Stimulated activated naive B cell treated with anti-CD40 and anti-IgM and Interleukin-4, amounts not matched to agents 10 μg/mL and 1 μg/mL and 100 μg/mL, for 72 hours (primary cell): ENCODE results near the gene FAM210A.
A peak's percentile ranks its signal among the peaks of the same experiment; 100 is the strongest.
"Not testable (repeated sequence)": the region's sequence is repeated elsewhere in the genome, so short reads cannot be mapped to it uniquely, and the experiment has no call there.

ENCODE experiments used
- ATAC-seq, 2 donors: fragments of 150-1000 bp; cut with Tn5 transposase; replicated peaks; 2 replicates each; pipeline ENCODE4 v1.10.0; 2021; ENCODE audit warnings: moderate library complexity in 1 of 2
- DNase-seq: peaks from one replicate; pipeline ENCODE4 v3.0.0; 2021
- H3K27ac Mint-ChIP-seq: one replicate; pipeline ENCODE4 v1.8.0; 2022; ENCODE audit warnings: mild to moderate bottlenecking, mixed read lengths
- H3K27me3 Mint-ChIP-seq, 2 donors: one replicate each; pipeline ENCODE4 v1.8.0; 2022; ENCODE audit warnings: mixed read lengths in 2 of 2
- H3K36me3 Mint-ChIP-seq, 2 donors: one replicate each; pipeline ENCODE4 v1.8.0; 2022; ENCODE audit warnings: mixed read lengths in 2 of 2, mild to moderate bottlenecking in 1 of 2
- H3K4me1 Mint-ChIP-seq, 2 donors: one replicate each; pipeline ENCODE4 v1.8.0; 2022; ENCODE audit warnings: mixed read lengths in 2 of 2, mild to moderate bottlenecking in 1 of 2
- H3K4me3 Mint-ChIP-seq, 2 donors: one replicate each; pipeline ENCODE4 v1.8.0; 2022; ENCODE audit warnings: mild to moderate bottlenecking in 2 of 2, mixed read lengths in 2 of 2, moderate library complexity in 1 of 2
- H3K9me3 Mint-ChIP-seq, 2 donors: one replicate each; pipeline ENCODE4 v1.8.0; 2022; ENCODE audit warnings: mixed read lengths in 2 of 2, mild to moderate bottlenecking in 1 of 2

Gene FAM210A

GRCh38 chr18:13681701-13682100 is 44.7 kb downstream of the FAM210A start:
- Mint-ChIP-seq H3K4me3 (no peak overlapping the region), H3K9me3 (no peaks in the 10 kb centered on the region), H3K4me1 (peaks cover 19 to 25% of the 10 kb centered on the region in 2 donors), H3K27me3 (no peaks in the 10 kb centered on the region), H3K36me3 (peaks cover 7 to 12% of the 10 kb centered on the region in 2 donors), H3K27ac (no peak overlapping the region)
- no peak for ATAC-seq
- DNase-seq, result no peak

DNA sequence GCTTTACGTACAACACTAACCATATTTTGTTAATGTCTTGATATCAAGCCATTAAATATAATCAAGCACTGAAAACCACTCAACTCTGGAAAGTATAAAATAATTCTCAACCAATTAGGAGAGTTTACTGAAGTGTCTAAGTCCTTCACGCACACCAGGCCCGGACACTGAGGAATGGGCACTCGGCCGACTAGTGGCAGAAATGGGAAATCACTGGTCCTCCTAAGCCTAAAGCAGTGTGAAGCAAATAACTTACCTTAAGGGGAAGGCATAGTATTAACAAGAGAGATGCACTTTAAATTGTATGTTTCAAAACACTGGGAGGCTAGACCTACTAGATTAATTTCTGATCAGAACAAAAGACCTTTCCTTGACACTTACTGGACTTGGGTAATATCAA is 45.7 kb downstream of the FAM210A start:
- peaks cover 8 to 17% of the 10 kb centered on the region in 2 donors for H3K36me3 Mint-ChIP-seq
- ATAC-seq, result peak in 1 of 2 donors; percentile 33
- no peak overlapping the region for H3K27ac Mint-ChIP-seq

GRCh38 chr18:13677350-13677749 is 49.0 kb downstream of the FAM210A start:
- not testable (repeated sequence) for H3K27ac Mint-ChIP-seq, ATAC-seq, H3K27me3 Mint-ChIP-seq, H3K4me3 Mint-ChIP-seq, H3K9me3 Mint-ChIP-seq, DNase-seq
- H3K36me3 Mint-ChIP-seq, result peaks cover 9 to 11% of the 10 kb centered on the region in 2 donors
- H3K4me1 Mint-ChIP-seq, result peaks cover 9 to 17% of the 10 kb centered on the region in 2 donors

More for the DNA sequence above, 45.7 kb downstream of the FAM210A start:
- Mint-ChIP-seq H3K4me3 (no peak overlapping the region), H3K4me1 (peaks cover 16 to 21% of the 10 kb centered on the region in 2 donors), H3K27me3 (no peaks in the 10 kb centered on the region), H3K9me3 (no peaks in the 10 kb centered on the region)
- DNase-seq, result no peak

- no peak overlapping the region for H3K27ac Mint-ChIP-seq
- H3K4me3 Mint-ChIP-seq, result no peak overlapping the region
- no peaks in the 10 kb centered on the region for H3K9me3 Mint-ChIP-seq
- peaks cover 8 to 9% of the 10 kb centered on the region in 2 donors for H3K36me3 Mint-ChIP-seq
- peaks cover 9 to 17% of the 10 kb centered on the region in 2 donors for H3K4me1 Mint-ChIP-seq
- DNase-seq (no peak), ATAC-seq (peak in 1 of 2 donors; percentile 27)
- H3K27me3 Mint-ChIP-seq, result no peaks in the 10 kb centered on the region
Observed at GRCh38 chr18:13676471-13676870, 49.9 kb downstream of the FAM210A start.

GRCh38 chr18:13672657-13673056 is 53.7 kb downstream of the FAM210A start:
- peaks cover 27 to 34% of the 10 kb centered on the region in 2 donors for H3K36me3 Mint-ChIP-seq
- no peak overlapping the region for H3K4me3 Mint-ChIP-seq
- H3K4me1 Mint-ChIP-seq, result peaks cover 0 to 4% of the 10 kb centered on the region in 2 donors
- no peaks in the 10 kb centered on the region for H3K27me3 Mint-ChIP-seq
- H3K27ac Mint-ChIP-seq, result no peak overlapping the region
- H3K9me3 Mint-ChIP-seq, result no peaks in the 10 kb centered on the region
- ATAC-seq, result peak; percentile 29 to 38
- DNase-seq, result no peak

- Mint-ChIP-seq H3K9me3 (no peaks in the 10 kb centered on the region), H3K27ac (no peak overlapping the region), H3K4me3 (no peak overlapping the region), H3K4me1 (peaks cover 0 to 3% of the 10 kb centered on the region in 2 donors), H3K36me3 (peaks cover 7 to 21% of the 10 kb centered on the region in 2 donors), H3K27me3 (no peaks in the 10 kb centered on the region)
- no peak for DNase-seq
- no peak for ATAC-seq
Observed at GRCh38 chr18:13661779-13662256, 64.5 kb downstream of the FAM210A start.

GRCh38 chr18:13661051-13661778 is 65.1 kb downstream of the FAM210A start:
- no peak overlapping the region for H3K4me3 Mint-ChIP-seq
- H3K9me3 Mint-ChIP-seq, result no peaks in the 10 kb centered on the region
- DNase-seq, result no peak
- no peak for ATAC-seq
- peaks cover 4 to 18% of the 10 kb centered on the region in 2 donors for H3K36me3 Mint-ChIP-seq
- peaks cover 0 to 3% of the 10 kb centered on the region in 2 donors for H3K4me1 Mint-ChIP-seq
- H3K27me3 Mint-ChIP-seq, result no peaks in the 10 kb centered on the region
- H3K27ac Mint-ChIP-seq, result no peak overlapping the region

DNA sequence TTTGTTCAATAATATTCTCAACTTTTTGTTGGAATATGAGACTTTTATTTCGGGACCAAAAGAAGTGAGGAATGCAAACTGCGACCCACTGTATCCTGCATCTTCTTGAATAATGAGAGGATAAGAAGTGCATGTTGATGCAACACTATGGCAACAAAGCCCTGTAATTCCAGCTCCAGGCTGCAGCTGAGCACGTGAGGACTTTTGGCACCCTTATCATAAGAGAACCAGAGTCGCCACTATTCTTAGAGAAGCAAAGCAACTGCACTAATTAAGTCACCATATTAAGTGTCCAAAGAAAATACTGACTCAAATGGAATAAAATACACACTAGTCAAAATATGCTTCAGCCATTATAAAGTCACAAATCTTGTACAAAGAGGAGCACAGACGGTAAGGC is 65.8 kb downstream of the FAM210A start:
- H3K27ac Mint-ChIP-seq, result no peak overlapping the region
- DNase-seq, result no peak

GRCh38 chr18:13658436-13659204 is 67.7 kb downstream of the FAM210A start:
- no peak for ATAC-seq
- Mint-ChIP-seq H3K27ac (peak overlapping the region; percentile 62), H3K4me3 (no peak overlapping the region)

More for the DNA sequence above, 65.8 kb downstream of the FAM210A start:
- Mint-ChIP-seq H3K4me3 (no peak overlapping the region), H3K4me1 (peaks cover 0 to 3% of the 10 kb centered on the region in 2 donors), H3K36me3 (peaks cover 4 to 18% of the 10 kb centered on the region in 2 donors), H3K9me3 (no peaks in the 10 kb centered on the region), H3K27me3 (no peaks in the 10 kb centered on the region)
- no peak for ATAC-seq

DNA sequence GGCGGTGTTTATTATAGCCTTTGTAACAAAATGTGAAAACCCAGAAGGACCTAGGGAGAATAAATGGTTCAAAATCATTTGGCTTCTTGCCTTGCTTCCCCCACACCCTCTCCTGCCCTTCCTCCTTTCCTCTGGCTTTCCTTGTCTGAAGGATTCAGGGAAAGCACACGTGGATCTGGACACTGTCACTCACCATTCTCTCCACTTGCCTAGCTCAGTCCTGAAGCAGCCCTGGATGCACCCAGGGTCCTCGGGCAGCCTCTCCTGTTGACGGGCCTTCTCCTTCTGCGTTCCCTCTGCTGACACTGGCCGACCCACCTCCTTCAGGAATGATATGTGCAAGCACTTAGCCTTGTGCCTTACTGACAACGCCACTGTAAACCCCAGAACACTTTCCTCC is 68.4 kb downstream of the FAM210A start:
- H3K36me3 Mint-ChIP-seq, result peaks cover 7 to 11% of the 10 kb centered on the region in 2 donors
- peaks cover 0 to 3% of the 10 kb centered on the region in 2 donors for H3K4me1 Mint-ChIP-seq
- ATAC-seq (no peak), DNase-seq (no peak)
- H3K27ac Mint-ChIP-seq, result no peak overlapping the region
- H3K4me3 Mint-ChIP-seq, result no peak overlapping the region
- no peaks in the 10 kb centered on the region for H3K9me3 Mint-ChIP-seq
- no peaks in the 10 kb centered on the region for H3K27me3 Mint-ChIP-seq

More at GRCh38 chr18:13658436-13659204, 67.7 kb downstream of the FAM210A start:
- H3K9me3 Mint-ChIP-seq, result no peaks in the 10 kb centered on the region
- no peaks in the 10 kb centered on the region for H3K27me3 Mint-ChIP-seq
- no peak for DNase-seq
- peaks cover 7 to 11% of the 10 kb centered on the region in 2 donors for H3K36me3 Mint-ChIP-seq
- H3K4me1 Mint-ChIP-seq, result peaks cover 0 to 3% of the 10 kb centered on the region in 2 donors

DNA sequence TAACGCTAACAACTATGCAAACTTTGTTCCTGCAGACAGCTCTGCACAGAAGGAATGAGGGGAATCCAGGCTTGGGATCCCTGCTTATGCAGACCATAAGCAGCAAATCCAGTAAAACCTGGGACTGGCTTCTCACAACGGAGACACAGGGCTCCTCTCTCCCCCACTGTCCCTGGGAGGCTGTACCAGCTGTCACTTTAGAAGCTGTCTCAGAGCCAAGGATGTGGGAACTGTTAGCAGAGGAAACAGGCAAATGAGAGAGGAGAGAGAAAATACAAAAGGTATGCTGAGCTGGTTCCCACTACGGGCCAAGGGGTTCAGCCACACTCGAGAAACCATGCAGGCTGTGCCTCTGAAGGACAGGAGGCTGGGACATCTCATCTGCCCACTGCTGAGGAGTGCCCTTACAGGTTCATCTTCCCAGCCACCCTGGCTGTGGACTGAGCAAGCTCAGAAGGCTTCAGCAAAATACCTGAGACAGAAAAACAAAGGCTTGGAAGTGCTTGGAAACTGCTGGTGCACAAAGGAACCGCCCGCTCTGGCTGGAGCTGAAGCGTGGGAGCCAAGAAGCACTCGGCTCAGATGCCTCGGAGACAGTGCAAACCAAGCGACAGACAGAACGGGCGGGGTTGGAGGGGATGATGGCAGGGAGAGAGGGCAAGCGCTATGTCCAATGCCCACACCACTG is 72.5 kb downstream of the FAM210A start:
- Mint-ChIP-seq H3K4me1 (peaks cover 0 to 4% of the 10 kb centered on the region in 2 donors), H3K27ac (no peak overlapping the region), H3K36me3 (peaks cover 3% of the 10 kb centered on the region in 2 donors), H3K4me3 (no peak overlapping the region), H3K9me3 (no peaks in the 10 kb centered on the region), H3K27me3 (no peaks in the 10 kb centered on the region)
- no peak for ATAC-seq
- DNase-seq, result no peak

DNA sequence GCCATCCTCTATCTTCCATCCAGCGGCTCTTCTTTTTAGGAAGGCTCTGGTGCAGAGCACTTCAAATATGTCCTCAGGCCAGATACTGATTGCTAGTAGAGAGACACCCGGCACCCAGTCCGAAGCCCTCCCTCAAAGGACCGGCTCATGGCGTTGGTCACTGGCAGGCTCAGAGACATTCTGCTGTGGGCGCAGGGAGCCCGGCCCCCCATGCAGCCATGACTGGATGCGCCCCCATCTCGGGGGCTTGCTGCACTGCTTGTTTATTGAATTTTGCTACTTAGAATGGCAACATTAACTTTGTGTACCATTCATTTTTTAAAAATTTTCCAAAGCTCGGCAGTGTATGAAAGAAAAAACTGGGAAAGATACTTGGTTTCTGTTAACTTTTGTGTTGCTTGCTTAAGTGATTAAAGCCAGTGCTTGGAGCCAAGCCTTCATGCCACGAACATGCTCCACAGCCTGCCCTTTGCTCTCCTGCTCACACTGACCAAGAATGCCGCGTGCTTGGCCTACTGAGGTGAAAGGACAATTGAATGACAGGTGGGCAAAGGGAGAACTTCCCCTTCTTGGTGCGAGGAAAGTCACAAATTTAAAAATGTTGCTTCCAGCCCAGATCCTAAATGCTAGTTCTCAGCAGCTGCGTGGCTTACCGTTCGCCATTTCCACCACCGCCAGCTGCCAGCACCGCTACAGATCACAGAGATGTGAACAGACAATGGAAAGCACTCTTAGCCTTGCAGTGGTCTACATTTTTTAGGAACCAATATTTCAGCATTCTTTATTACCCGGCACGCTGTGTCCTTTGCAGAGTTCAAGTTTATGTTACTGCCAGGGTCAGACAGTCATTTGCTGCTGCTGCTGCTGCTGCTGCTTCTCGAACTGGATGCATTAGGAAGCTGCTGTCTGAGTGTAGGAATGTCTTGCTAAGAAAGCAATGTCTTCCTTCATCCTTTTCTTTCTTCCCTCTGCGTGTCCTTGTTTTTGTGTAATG is 76.7 kb downstream of the FAM210A start:
- no peak for DNase-seq
- H3K27me3 Mint-ChIP-seq, result no peaks in the 10 kb centered on the region
- H3K27ac Mint-ChIP-seq, result peak overlapping the region; percentile 51
- H3K4me3 Mint-ChIP-seq, result no peak overlapping the region
- peaks cover 2 to 4% of the 10 kb centered on the region in 2 donors for H3K4me1 Mint-ChIP-seq
- H3K36me3 Mint-ChIP-seq, result peaks cover 13 to 23% of the 10 kb centered on the region in 2 donors
- no peaks in the 10 kb centered on the region for H3K9me3 Mint-ChIP-seq
- ATAC-seq, result no peak

DNA sequence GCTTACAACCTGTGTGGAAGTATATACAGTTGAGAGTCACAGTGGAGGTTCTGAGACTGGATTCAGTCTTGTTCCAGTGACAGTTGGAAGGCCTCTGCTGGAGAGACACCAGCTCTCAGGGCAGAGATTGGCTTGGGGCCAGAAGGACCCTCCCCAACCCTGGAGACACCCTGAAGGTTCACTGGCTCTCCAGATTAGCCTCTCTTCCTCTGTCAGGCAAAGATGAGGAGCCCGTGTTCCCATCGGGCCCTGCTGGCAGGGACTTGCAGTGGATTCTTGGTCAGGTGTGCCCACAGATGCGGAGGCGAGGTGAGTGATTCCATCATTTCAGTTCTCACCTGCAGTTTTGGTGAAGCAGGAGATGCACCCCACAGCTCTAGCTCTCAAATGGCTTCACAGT is 78.6 kb downstream of the FAM210A start:
- no peak overlapping the region for H3K4me3 Mint-ChIP-seq
- DNase-seq (no peak), ATAC-seq (no peak)
- H3K36me3 Mint-ChIP-seq, result peaks cover 16 to 23% of the 10 kb centered on the region in 2 donors
- peaks cover 2 to 4% of the 10 kb centered on the region in 2 donors for H3K4me1 Mint-ChIP-seq
- H3K27ac Mint-ChIP-seq, result no peak overlapping the region
- H3K27me3 Mint-ChIP-seq, result no peaks in the 10 kb centered on the region
- H3K9me3 Mint-ChIP-seq, result no peaks in the 10 kb centered on the region
